ENCODE results near the gene BMP6.

DNA sequence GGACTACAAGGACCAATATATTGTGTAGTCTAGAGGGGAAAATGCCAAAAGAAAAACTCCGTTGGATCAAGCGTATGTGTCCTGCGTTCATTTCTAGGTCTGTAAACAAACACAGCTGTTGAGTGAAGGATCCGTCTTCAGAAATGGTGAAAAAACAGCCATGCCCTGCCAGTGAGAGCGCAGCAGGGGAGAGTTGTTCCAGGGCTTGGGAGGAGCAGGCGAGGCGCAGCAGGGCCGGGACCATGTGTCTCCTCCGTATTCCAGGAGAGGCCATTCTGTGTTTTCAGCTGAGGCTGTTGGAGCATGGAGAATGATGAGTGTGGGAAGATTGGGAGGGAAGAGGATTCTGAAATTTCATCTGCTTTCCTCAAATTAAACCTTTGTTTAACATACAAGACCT, 38.0 kb downstream of the BMP6 start:
- TF ChIP-seq, protein P1, sequence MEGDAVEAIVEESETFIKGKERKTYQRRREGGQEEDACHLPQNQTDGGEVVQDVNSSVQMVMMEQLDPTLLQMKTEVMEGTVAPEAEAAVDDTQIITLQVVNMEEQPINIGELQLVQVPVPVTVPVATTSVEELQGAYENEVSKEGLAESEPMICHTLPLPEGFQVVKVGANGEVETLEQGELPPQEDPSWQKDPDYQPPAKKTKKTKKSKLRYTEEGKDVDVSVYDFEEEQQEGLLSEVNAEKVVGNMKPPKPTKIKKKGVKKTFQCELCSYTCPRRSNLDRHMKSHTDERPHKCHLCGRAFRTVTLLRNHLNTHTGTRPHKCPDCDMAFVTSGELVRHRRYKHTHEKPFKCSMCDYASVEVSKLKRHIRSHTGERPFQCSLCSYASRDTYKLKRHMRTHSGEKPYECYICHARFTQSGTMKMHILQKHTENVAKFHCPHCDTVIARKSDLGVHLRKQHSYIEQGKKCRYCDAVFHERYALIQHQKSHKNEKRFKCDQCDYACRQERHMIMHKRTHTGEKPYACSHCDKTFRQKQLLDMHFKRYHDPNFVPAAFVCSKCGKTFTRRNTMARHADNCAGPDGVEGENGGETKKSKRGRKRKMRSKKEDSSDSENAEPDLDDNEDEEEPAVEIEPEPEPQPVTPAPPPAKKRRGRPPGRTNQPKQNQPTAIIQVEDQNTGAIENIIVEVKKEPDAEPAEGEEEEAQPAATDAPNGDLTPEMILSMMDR (IDR thresholded peaks at IDR 0.05): no peak
- TF ChIP-seq POLR2A (IDR thresholded peaks at IDR 0.05): no peak
